MG63 (cell line): ENCODE data around the gene NEO1. TPM values are rescaled to one million over a fixed set of nuclear protein-coding genes. Genes with fewer than 3 reads are reported as not detected.

Experiments used
- DNase-seq: peaks from one replicate; pipeline ENCODE4 v3.0.0-alpha.2; 2020
- H3K27me3 ChIP-seq: fragments of 250-450 bp; sonication (Bioruptor Pico); 2 replicates; pipeline ENCODE4 v1.5.1; 2020; ENCODE audit warnings: mild to moderate bottlenecking, moderate library complexity
- H3K36me3 ChIP-seq: fragments of 250-450 bp; sonication (Bioruptor Pico); 2 replicates; pipeline ENCODE4 v1.5.1; 2020; ENCODE audit warnings: mild to moderate bottlenecking, moderate library complexity
- H3K4me3 ChIP-seq: fragments of 250-450 bp; sonication (Bioruptor Pico); 2 replicates; pipeline ENCODE4 v1.5.1; 2020; ENCODE audit warnings: mild to moderate bottlenecking, moderate library complexity
- H3K9me3 ChIP-seq: fragments of 250-450 bp; sonication (Bioruptor Pico); 2 replicates; pipeline ENCODE4 v1.5.1; 2020; ENCODE audit warnings: mild to moderate bottlenecking, moderate library complexity
- total RNA-seq: library from RNA; depleted of rRNA; stranded (reverse); fragments of >200 nt; shearing (Covaris generic); gene quantifications from 2 replicates; pipeline ENCODE4 v1.2.3, GENCODE V29; 2014; ENCODE audit warnings: low replicate concordance

NEO1 gene
- total RNA-seq, 1 experiment from 2014 or later: 2.2 TPM

DNA sequence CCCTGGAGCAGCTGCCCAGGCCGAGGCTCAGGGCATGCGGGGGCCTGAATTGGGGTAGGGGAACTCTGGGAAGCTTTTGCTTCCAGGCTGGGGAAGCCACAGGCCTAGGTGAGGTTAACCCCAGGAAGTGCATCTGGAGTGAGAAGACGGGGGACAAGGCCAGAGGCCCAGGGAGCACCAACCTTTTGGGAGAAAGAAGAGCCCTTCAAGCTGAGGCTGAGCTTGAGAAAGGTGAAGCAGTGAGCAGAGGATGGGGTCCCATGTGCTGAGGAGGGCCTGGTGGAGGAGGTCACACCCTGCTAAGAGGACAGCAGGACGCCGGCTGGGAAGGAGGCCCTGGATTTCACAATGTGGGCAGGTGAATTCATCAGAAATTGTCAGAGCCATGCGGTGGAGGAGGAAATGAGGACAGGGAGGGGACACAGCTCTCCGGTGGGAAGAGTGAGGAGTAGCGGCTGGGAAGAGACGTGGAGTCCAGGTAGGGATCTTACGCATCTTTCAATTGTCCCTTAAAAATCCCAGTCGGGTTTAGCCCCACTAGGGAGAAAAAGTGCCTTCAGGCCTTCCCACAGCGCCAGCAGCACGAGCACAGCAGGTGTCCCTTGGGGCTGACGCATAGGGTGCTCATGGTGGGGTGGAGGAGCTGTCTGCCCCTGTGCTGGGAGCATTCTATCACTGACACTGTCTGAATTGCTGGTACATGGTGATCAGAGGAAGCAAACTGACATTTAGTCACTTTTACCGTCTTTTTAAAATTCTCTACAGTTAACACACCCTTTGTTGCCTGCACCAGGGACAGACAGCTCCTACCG lies 265.6 kb downstream of the NEO1 start:
- DNase-seq: no peak
- no peak overlapping the region for H3K4me3 ChIP-seq
- no peaks in the 10 kb centered on the region for H3K36me3 ChIP-seq
- H3K9me3 ChIP-seq: no peaks in the 10 kb centered on the region
- no peaks in the 10 kb centered on the region for H3K27me3 ChIP-seq

DNA sequence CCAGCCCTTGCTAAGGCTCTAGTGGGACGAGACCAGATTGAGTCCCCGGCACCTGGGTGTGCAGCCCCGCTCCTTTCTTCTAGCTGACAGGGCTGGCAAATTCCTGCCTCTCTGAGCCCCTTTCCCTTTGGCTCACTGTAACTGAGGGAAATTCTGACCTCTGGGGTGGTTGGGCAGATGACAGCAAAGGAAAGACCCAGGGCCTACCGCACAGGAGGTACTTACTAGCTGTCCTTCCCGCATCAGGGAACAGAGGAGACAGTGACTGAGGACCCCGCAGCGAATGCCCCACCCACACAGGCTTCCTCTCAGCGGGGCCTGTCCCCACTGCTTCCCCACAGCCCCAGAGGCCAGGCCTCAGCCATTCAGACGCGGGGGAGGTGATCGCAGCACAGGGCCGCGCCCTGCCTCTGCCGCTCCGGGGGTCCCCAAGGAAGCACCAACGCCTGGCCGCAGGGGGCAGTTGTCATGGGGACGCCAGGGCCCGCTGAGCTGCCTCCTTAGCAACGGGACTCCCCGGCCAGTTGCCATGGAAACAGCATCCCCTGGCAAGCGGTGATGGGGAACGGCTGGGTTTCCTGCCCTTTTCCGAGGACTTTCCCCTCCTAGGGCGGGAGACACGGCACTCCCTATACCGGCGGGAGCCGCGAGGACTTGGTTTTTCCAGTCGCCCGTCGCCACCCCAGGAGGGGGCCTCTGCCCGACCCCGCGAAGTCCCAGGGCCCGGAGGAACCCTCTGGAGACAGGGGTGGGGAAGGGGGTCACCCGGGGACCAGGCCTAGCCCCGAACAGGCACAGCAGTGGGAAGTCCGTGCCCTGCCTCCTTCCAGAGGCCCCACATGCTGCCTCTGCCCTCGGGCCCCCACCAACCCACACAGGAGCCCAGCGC lies 266.4 kb downstream of the NEO1 start:
- no peak for DNase-seq
- Histone ChIP-seq H3K9me3 (no peaks in the 10 kb centered on the region), H3K36me3 (no peaks in the 10 kb centered on the region), H3K27me3 (no peaks in the 10 kb centered on the region), H3K4me3 (no peak overlapping the region)

DNA sequence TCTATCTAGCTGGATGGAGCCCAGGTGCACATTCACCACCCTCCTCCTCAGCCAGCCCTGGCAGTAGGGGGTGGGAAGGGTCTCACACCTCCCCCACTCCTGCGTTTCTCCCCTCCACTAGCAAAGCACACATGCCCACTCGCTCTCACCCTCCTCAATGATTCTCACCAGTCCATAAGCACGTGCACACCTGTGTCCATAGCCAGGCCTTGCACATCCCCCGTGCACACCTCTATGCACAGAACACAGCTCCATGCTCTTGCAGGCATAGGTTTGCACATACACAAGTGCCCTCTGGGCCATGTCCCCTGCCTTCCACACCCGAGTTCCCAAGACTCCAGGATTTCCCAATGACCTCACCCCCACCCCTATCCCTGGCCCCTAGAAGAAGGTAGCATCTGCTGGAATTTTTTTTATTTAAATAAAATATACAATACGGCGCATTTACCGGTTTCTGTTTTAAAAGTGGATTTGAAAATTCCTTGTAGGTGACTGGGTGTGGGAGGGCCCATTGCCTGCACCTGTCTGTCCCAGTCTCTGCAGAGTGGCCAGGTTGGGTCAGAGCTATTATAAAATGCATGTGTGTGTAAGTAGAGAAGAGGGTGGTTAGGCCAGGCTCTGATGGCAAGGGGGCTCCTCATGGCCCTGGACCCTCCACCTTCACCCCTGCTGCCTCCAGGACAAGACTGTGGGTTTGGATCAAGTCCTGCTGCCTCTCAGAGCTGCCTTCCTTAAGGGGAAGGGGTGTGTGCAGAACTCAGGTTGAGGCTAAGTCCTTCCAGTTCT lies 267.4 kb downstream of the NEO1 start:
- Histone ChIP-seq H3K9me3 (no peaks in the 10 kb centered on the region), H3K4me3 (no peak overlapping the region), H3K36me3 (no peaks in the 10 kb centered on the region), H3K27me3 (no peaks in the 10 kb centered on the region)
- no peak for DNase-seq

DNA sequence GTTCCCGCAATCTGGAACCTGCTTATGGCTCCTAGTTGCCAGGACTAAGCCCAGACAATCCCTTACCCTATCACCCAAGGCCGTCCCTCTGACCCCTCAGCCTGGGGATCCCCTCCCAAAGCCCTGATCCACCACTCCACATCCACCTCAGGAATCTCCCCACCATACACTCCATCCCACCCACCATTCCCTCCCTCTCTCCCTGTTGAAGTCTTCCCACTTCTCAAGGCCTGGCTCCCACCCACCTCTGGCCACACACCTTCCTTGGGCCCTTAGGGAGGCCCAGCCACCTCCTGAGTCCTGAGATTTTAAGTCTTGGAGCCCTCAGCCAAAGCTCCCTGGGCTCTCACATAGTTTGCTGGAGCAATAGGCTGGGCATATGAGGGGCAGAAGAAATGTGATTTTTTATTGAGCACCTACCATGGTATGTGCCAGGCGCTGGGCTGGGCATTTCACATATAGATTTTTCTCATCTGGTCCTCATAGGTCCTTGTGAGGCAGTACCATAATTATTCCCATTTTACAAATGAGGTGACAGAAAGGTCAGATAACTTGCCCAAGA lies 268.4 kb downstream of the NEO1 start:
- no peak for DNase-seq
- H3K9me3 ChIP-seq: no peaks in the 10 kb centered on the region
- no peaks in the 10 kb centered on the region for H3K27me3 ChIP-seq
- no peak overlapping the region for H3K4me3 ChIP-seq
- H3K36me3 ChIP-seq: no peaks in the 10 kb centered on the region

DNA sequence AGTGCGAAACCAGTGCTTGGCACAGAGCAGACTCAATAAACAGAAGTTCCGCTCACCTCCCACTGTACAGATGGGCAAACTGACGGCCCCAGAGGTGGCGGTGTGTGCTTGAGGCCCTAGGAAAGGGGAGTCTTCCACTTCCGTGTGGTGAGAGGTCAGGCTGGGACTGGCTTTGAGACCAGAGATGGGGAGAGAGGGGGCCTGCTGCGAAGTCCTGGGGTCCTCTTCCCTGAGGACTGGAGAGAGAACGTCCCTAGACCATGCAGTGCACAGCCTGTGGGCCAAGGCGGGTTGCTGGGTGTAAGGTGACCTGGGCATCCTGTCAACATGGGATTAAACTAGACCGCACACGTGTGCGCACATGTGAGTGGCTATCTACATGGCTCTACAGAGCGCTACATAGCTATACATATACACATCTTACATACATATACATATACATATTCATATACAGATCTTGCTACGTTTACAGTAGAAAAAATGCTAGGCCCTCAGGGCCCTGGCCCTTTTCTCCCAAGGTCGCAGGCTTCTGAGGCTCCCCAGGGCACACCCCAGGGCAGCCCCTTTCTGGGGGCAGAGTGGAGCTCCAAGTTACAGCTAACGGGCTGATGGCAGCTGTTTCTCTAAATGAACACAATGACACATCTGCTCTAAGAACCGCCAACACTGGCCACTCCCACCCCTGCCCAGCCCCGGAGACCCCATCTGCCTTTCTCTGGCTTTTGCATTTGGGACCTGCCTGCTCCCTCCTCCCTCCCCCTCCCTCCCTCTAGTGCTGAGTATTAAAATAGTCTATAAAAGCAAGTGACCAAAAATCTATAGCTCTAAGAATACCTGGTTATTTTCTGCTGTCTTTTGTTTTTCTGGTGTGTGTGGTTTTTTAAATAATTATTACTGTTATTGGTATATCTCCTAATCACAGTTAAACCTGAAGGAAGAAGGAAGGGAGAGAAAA lies 269.5 kb downstream of the NEO1 start:
- H3K27me3 ChIP-seq: no peaks in the 10 kb centered on the region
- no peaks in the 10 kb centered on the region for H3K9me3 ChIP-seq
- no peak for DNase-seq
- H3K36me3 ChIP-seq: no peaks in the 10 kb centered on the region
- no peak overlapping the region for H3K4me3 ChIP-seq

DNA sequence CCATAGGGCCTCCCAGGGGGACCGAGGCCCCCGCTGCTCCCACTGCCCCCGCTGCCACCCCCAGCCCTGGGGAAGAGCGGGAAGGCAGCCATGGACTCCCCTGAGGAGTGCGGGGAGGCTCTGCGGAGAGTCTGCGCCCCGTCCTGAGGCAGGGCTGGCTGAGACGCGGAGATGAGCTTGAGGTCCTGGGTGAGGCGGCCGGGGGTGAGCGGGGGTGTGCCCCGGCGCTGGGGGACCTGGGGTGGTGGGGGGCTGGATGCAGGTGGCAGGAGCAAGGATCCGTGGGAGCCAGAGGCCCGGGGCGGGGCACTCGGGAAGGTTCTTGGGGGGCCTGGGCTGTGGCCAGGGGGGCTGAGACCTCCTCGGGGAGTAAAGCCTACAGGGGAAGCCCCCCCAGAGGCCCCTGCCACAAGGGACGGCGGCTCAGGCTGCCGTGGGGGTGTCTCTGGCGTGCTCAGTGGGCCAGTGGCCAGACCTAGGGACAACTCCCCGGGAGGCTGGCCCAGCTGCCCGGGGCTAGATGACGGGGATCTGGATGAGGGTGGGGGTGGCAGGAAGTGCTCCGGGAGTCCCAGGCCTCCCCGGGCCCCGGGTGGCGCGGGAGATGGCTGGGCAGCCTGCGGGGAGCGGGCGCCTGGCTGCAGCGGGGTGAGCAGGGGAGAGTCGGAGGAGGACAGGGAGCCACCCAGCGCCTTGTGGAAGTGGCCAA lies 270.6 kb downstream of the NEO1 start:
- H3K9me3 ChIP-seq: no peaks in the 10 kb centered on the region
- DNase-seq: no peak
- H3K4me3 ChIP-seq: no peak overlapping the region
- no peaks in the 10 kb centered on the region for H3K27me3 ChIP-seq
- no peaks in the 10 kb centered on the region for H3K36me3 ChIP-seq

DNA sequence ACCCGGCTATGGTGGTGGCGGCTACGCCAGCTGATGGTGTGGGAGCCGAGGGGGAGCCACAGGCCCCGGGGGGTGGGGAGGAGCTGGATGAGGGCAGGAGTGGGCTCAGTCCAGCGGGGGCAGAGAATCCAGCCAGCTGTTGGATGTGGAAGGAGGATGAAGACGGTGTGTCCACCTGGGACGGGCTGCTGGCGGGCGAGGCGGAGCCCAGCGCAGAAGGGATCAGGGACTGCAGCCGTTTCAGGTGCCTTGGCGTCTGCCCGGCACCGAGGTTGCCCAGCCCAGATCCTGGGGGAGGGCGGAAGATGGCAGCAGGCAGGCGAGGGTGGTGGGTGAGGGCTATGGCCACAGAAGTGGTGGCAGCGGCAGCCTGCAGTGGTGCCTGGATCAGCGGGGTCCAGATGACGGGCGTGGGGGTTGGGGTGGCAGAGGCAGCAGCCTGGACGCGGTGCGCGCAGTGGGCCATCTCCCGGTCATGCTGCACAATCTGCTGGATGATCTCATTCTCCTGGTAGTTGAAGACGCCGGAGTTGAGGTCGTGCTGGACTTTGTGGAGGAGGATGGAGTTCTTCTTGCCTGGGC lies 271.2 kb downstream of the NEO1 start:
- Histone ChIP-seq H3K36me3 (no peaks in the 10 kb centered on the region), H3K27me3 (no peaks in the 10 kb centered on the region), H3K4me3 (no peak overlapping the region), H3K9me3 (no peaks in the 10 kb centered on the region)
- no peak for DNase-seq

DNA sequence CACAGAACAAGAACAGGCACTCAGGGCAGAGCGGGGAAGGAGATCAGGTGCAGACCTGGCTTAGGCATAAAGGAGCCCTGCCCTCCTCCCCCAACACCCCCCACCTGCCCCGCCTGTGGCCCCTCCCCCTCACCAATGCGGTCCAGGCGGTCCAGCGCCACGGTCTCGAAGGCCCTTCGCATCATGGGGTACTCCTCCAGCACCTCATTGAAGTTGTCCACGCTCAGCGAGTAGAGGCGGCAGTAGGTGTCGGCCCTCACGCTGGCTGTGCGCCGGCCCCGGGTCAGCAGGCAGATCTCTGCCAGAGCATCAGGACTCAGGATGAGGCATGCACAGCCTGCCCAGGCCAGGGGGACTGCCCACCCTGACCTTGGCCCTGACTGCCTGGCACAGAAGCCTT lies 271.7 kb downstream of the NEO1 start:
- H3K36me3 ChIP-seq: no peaks in the 10 kb centered on the region
- no peaks in the 10 kb centered on the region for H3K27me3 ChIP-seq
- H3K4me3 ChIP-seq: no peak overlapping the region
- H3K9me3 ChIP-seq: no peaks in the 10 kb centered on the region
- no peak for DNase-seq

DNA sequence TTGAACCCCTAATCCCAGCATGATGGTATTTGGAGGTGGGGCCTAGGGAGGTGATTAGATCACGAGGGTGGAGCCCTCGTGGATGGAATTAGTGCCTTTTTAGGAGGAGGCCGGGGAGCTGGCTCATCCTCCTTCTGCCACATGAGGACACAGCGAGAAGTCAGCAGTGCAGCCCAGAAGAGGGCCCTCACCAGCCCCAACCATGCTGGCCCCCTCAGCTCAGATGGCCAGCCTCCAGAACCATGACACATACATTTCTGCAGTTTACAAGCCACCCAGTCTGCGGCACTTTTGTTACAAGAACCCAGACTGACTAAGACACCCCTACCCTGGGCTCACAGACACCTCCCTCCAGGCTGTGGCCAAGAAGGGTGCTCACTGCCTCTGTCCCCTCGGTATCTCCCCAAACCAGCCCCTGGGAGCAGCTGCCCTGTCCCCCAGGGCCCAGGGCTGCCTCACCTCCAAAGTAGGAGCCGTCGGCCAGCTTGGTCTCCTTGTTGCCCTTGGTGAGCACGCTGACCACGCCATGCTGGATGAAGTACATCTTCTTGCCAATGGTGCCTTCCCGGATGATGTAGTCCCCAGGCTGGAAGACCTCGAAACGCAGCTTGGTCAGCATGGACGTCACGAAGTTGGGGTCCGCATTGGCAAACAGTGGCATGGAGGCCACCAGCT lies 272.4 kb downstream of the NEO1 start:
- no peaks in the 10 kb centered on the region for H3K27me3 ChIP-seq
- H3K36me3 ChIP-seq: no peaks in the 10 kb centered on the region
- no peak overlapping the region for H3K4me3 ChIP-seq
- DNase-seq: no peak
- no peaks in the 10 kb centered on the region for H3K9me3 ChIP-seq

DNA sequence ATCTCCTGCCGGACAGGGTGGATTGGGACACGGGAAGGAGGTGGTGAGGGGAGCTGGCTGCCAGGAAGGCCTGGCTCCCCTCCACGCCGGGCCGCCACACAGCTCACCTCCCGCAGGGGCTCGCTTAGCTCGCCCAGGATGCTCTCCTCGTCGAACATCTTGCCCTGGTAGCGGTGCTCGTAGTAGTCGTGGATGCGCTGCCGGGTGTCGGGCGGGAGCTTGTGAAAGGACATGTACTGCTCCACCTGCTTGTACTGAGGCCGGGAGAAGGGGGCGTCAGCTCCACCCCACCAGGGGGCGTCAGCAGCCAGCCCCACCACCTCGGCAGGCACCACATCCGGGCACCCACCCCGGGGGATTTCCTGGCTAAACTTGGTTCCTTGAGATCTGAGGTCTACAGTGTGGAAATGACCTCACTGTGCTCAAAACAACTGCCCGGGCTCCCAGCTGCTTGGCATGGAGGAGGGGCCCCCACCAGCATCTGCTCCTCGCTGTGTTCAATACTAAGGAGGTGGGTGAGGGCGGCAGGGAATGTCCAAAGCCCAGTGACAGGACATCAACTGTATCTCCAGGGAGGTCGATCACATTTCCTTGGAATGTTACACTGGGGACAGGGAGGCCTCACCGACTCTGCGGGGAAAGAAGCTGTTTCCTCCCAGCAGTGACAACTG lies 273.1 kb downstream of the NEO1 start:
- Histone ChIP-seq H3K36me3 (no peaks in the 10 kb centered on the region), H3K27me3 (no peaks in the 10 kb centered on the region), H3K9me3 (no peaks in the 10 kb centered on the region), H3K4me3 (no peak overlapping the region)
- DNase-seq: no peak

DNA sequence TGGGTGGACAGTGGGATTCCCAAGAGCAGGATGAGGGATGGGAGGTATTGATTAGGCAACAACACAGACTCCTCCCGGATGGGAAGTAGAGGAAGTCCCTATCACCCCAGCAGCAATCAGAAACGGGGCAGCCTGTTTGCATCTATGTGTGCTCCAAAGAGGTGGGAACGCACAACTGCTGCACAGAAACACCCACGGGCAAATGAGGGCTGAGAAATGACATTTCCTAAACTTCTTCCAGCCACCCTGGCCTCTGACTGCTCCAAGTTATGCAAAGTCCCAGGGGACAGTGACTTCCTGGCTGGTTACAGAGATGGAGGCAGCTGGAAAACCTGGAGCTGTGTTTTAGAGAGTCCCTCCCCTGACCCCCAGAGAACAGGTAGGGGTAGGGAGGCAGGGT lies 273.9 kb downstream of the NEO1 start:
- H3K9me3 ChIP-seq: no peaks in the 10 kb centered on the region
- no peak for DNase-seq
- no peak overlapping the region for H3K4me3 ChIP-seq
- H3K36me3 ChIP-seq: no peaks in the 10 kb centered on the region
- no peaks in the 10 kb centered on the region for H3K27me3 ChIP-seq

DNA sequence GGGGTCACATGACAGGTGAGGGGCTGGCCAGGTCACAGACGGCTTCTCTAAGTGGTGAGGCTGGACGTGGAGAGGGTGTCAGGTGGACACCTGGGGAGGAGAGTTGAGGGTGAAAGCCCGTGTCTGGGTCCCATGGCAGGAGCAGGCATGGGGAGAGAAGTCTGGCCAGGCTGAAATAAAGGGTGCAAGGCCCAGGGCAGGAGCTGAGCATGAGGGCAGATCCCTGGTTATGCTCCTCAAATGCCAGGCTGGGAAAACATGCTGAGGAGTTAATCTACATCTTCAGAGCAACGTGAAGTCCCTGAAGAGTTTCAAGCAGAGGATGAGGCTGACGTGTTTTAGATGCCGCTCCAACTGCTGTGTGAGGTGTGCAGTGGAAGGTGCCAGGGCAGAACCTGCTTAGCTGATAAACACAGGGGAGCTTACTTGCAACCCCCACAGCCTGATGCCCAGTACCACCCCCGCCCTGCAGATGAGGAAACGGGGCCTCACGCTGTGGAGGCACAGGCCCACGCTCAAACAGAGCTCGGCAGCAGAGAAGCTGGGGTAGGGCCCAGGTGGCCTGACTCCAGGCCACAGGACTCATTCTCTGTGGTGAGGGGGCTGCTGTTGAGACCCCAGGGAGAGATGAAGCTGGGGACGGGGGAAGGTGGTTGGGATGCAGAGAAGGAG lies 276.0 kb downstream of the NEO1 start:
- H3K4me3 ChIP-seq: no peak overlapping the region
- no peak for DNase-seq
- H3K27me3 ChIP-seq: no peaks in the 10 kb centered on the region
- no peaks in the 10 kb centered on the region for H3K36me3 ChIP-seq
- H3K9me3 ChIP-seq: no peaks in the 10 kb centered on the region

DNA sequence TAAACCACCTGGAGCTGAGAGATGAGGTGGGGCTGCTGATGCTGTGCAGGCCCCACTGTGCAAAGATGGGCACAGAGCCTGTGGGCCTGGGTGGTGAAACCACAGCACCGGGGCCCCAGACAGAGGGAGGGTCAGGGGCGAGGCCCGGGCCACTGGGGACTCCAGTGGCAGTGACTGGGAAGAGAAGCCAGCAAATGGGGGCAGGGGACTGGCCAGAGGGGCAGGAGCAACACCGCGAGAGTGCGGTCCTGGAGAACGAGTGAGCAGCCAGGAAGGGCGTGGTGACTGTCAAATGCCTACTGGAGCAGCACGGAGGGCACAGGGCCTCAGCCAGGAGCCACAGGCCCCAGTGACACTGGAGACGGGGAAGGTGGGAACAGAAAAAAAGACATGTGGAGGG lies 276.7 kb downstream of the NEO1 start:
- no peaks in the 10 kb centered on the region for H3K36me3 ChIP-seq
- H3K27me3 ChIP-seq: no peaks in the 10 kb centered on the region
- H3K9me3 ChIP-seq: no peaks in the 10 kb centered on the region
- DNase-seq: no peak
- H3K4me3 ChIP-seq: no peak overlapping the region
